Stimulated activated CD8-positive, alpha-beta memory T cell treated with anti-CD3 and anti-CD28 coated beads, Interleukin-7, amount 100 ng/mL, for 48 hours (primary cell): Measurements from ENCODE around the gene CCDC6.

Experiments
- DNase-seq, 2 donors: peaks; one replicate each; pipeline ENCODE4 v3.0.0-alpha.2; 2020; ENCODE audit warnings: low read depth in 1 of 2; ENCODE audit errors: extremely low read depth in 1 of 2

Gene CCDC6

GRCh38 chr10:59854571-59854970 lies 51.8 kb downstream of the CCDC6 start:
- DNase-seq: no peak

GRCh38 chr10:59852670-59853069 lies 53.7 kb downstream of the CCDC6 start:
- DNase-seq: no peak

- no peak for DNase-seq
Measured at GRCh38 chr10:59851864-59852263, 54.5 kb downstream of the CCDC6 start.

- DNase-seq: no peak
Measured at GRCh38 chr10:59847888-59848287, 58.5 kb downstream of the CCDC6 start.

GRCh38 chr10:59847326-59847725 lies 59.0 kb downstream of the CCDC6 start:
- DNase-seq: no peak

GRCh38 chr10:59844436-59844835 lies 61.9 kb downstream of the CCDC6 start:
- no peak for DNase-seq

- DNase-seq: no peak
Measured at GRCh38 chr10:59843748-59844147, 62.6 kb downstream of the CCDC6 start.

GRCh38 chr10:59839576-59839975 lies 66.8 kb downstream of the CCDC6 start:
- DNase-seq: no peak

GRCh38 chr10:59838085-59838789 lies 68.1 kb downstream of the CCDC6 start:
- DNase-seq: no peak

- no peak for DNase-seq
Measured at GRCh38 chr10:59833810-59834209, 72.5 kb downstream of the CCDC6 start.

GRCh38 chr10:59832506-59832905 lies 73.8 kb downstream of the CCDC6 start:
- no peak for DNase-seq

- no peak for DNase-seq
Measured at GRCh38 chr10:59831658-59832503, 74.5 kb downstream of the CCDC6 start.

GRCh38 chr10:59830601-59831259 lies 75.6 kb downstream of the CCDC6 start:
- DNase-seq: no peak

GRCh38 chr10:59829601-59830000 lies 76.8 kb downstream of the CCDC6 start:
- DNase-seq: no peak

GRCh38 chr10:59829024-59829423 lies 77.3 kb downstream of the CCDC6 start:
- DNase-seq: no peak

- DNase-seq: no peak
Measured at GRCh38 chr10:59825932-59826331, 80.4 kb downstream of the CCDC6 start.

GRCh38 chr10:59823751-59824150 lies 82.6 kb downstream of the CCDC6 start:
- DNase-seq: no peak

GRCh38 chr10:59823111-59823510 lies 83.2 kb downstream of the CCDC6 start:
- no peak for DNase-seq

- no peak for DNase-seq
Measured at GRCh38 chr10:59820471-59820870, 85.9 kb downstream of the CCDC6 start.

- no peak for DNase-seq
Measured at GRCh38 chr10:59819683-59820082, 86.7 kb downstream of the CCDC6 start.

GRCh38 chr10:59819265-59819664 lies 87.1 kb downstream of the CCDC6 start:
- DNase-seq: no peak

GRCh38 chr10:59817773-59818172 lies 88.6 kb downstream of the CCDC6 start:
- no peak for DNase-seq
